ENCODE measurements around the gene HSD11B1. TPM values are rescaled to one million over a fixed set of nuclear protein-coding genes. Genes with fewer than 3 reads are reported as not detected.
A peak's percentile ranks its signal among the peaks of the same experiment; 100 is the strongest.
"Not testable (repeated sequence)": the region's sequence is repeated elsewhere in the genome, so short reads cannot be mapped to it uniquely, and the experiment has no call there.

The HSD11B1 gene
- total RNA-seq, 1 experiment from 2014 or later = not detected

GRCh38 chr1:209689477-209689876, 15.2 kb upstream of the HSD11B1 start:
- no peak for DNase-seq (ENCODE audit: extremely low read depth, low read depth)

DNA sequence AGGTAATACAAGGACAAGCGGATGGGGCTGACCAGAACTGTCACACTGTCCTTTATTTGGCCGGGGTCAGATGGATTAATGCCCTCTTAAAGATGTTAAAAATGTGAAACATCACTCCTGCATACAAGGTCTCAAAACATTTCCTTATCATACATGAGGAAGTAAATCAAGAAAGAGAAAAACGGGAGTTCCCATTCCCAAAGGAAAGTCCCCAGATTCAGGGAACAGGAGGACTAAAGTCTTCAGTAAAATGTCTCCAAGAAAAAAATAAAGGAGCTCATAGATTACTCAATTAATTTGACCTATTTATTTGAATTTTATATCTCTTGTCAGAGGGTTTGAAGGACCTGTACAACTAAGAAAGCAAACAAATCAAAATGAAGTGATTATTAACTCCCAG, 13.4 kb upstream of the HSD11B1 start:
- no peak for DNase-seq (ENCODE audit: extremely low read depth, low read depth)

- no peak for DNase-seq (ENCODE audit: extremely low read depth, low read depth)
Observed at GRCh38 chr1:209692296-209692695, 12.3 kb upstream of the HSD11B1 start.

DNA sequence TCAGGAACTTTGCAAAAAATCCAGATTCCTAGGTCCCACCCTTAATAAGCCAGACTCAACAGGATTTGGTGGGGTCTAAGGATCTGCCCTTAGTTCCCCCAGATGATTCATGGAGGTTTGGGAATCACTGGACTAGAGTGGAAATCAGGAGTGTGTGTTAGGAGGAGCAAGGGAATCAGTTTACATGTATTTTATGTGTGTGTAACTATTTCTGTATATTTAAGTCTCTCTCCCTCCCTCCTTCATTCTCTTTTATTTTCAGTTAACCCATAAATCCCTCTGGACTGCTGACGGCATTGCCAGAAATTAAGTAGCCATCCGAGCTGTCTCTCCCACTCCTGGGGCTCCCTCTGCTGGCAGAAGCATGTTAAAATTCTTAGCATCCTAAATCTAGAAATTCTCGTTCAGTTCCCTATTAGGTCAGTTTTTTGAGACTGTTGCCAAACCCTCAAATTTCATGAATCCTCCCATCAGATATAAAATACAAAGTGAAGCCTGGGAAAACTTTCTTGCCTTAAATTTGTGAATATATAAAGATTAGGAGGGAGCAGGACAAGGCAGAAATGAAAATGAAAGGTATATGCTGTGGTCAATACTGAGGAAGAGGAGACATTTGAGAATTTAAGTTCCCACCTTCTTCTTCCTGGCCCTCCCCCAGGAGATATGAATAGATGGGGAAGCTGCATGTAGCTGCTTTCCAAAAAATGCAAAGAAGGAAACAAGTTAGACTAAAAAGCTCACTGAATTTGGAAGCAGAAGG, 11.7 kb upstream of the HSD11B1 start:
- DNase-seq (ENCODE audit: extremely low read depth, low read depth) = peak; percentile 85

GRCh38 chr1:209696673-209697072, 8.0 kb upstream of the HSD11B1 start:
- DNase-seq (ENCODE audit: extremely low read depth, low read depth) = no peak

DNA sequence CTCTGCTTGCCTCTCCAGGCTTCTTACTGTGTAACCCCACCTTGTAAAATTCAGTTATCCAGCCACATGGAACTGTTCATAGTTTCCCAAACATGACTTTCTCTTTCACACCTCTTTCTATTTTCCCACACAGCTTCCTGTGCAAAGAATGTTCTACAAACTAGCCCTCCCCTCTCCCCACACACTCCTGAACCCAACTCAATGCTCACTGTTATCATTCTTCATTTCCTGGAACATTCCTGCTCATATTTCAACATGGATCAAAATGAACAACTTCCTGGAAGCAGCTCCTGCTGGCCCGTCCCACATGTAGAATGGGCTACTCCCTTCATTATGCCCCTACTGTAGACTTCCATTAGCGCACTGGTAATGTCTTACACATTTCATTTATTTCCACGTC, 7.5 kb upstream of the HSD11B1 start:
- no peak for DNase-seq (ENCODE audit: extremely low read depth, low read depth)

- DNase-seq (ENCODE audit: extremely low read depth, low read depth) = not testable (repeated sequence)
Observed at GRCh38 chr1:209700686-209701085, 4.0 kb upstream of the HSD11B1 start.

- no peak for DNase-seq (ENCODE audit: extremely low read depth, low read depth)
Observed at GRCh38 chr1:209702832-209703231, 1.8 kb upstream of the HSD11B1 start.

GRCh38 chr1:209703834-209704504, 677 bp upstream of the HSD11B1 start:
- no peak for DNase-seq (ENCODE audit: extremely low read depth, low read depth)

DNA sequence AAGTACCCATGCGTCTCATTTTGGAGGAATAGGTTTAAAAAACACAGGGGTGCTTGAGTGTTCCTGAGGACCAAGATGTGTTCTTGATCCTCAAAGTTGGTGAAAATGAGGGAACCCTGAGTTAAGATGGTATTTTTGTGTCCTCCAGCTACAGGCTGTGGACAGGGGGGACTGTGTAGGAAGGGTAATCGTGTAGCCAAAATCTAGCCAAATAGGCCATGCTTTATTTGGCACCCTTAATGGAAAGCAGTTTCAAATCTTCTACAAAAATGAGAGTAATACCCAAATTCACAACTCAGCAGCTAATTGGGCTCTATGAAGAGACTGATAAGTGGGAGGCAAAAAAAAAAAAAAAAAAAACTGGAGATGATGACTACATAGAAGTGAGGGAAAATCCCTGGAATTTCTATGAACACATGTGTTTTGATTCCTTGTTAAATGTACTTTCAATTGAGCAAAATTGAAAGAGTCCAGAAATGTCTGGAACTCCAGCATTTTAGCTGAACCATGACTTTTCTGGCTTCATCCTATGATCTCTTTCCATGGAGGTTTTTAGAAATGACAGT, 470 bp downstream of the HSD11B1 start:
- DNase-seq (ENCODE audit: extremely low read depth, low read depth) = no peak

GRCh38 chr1:209706622-209707021, 2.0 kb downstream of the HSD11B1 start:
- no peak for DNase-seq (ENCODE audit: extremely low read depth, low read depth)

GRCh38 chr1:209707308-209707707, 2.7 kb downstream of the HSD11B1 start:
- DNase-seq (ENCODE audit: extremely low read depth, low read depth) = no peak

DNA sequence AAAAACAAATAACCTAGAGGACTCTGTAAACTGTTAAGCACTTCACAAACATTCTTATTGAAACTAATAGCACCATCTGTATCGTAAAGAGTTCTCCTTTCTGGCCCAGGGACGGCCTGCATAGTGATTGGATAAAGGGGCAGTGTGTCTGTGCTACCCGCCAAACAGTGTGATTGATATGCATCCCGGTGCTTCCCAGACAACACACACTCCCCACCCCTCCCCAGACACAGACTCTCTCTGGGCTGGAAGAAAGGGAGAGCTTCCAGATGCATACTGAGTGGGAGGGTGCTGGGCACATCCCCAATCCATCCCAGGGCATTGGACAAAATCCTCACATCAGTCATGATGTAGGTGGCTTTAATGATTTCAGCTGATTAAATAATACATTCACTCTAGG, 3.7 kb downstream of the HSD11B1 start:
- DNase-seq (ENCODE audit: extremely low read depth, low read depth) = no peak

- no peak for DNase-seq (ENCODE audit: extremely low read depth, low read depth)
Observed at GRCh38 chr1:209710093-209710492, 5.4 kb downstream of the HSD11B1 start.

DNA sequence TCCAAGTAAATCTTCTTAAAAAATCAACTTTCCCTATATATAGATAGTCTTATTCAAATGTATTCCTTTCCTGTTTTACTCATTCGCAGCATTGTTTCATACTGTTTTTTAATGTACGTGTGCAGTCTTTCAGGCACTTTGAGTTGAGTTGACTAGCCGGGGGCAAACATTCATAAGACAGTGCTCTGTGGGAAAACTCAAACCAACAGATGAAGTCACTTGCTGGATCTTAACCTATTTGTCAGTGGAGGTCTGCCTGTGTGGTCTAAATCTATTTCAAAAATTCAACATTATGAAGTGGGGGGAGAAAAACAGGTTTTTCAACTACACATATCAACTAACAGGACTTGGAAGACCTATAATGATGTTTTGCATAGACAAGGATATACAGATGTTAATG, 6.2 kb downstream of the HSD11B1 start:
- no peak for DNase-seq (ENCODE audit: extremely low read depth, low read depth)

DNA sequence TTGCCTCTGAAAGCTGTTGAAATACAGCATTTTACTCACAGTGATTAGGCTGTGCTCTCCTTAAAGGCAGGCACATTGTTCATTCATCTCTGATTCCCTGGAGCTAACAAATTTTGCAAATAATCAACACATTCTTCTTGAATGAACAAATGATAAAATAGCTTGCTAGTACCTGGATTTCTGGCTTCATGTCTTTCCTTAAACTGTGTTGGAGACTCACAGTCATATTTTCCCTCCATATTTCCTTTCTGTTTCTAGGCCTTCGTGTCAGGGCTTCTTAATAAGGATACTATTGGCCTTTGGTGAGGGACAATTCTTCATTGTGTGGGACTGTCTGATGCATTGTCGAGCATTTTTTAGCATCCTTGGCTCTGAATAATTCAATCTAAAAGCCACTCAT, 9.7 kb downstream of the HSD11B1 start:
- no peak for DNase-seq (ENCODE audit: extremely low read depth, low read depth)

DNA sequence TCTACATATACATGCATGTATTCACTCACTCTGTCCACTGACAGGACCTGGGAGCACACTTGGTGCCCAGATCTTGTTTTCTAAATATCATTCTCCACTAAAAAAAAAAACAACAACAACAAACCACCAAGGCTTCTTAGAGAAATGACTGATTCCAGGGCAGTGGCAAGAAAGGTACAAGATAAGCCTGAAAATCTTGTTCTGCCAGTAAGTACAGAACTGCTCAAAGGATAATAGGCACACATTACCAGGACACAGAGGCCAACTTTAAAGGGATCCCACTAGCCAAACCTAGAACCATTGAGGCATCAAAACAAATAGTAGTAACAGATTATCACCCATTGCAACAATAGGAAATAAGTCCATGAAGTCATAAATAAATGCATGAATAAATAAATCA, 10.7 kb downstream of the HSD11B1 start:
- DNase-seq (ENCODE audit: extremely low read depth, low read depth) = no peak

DNA sequence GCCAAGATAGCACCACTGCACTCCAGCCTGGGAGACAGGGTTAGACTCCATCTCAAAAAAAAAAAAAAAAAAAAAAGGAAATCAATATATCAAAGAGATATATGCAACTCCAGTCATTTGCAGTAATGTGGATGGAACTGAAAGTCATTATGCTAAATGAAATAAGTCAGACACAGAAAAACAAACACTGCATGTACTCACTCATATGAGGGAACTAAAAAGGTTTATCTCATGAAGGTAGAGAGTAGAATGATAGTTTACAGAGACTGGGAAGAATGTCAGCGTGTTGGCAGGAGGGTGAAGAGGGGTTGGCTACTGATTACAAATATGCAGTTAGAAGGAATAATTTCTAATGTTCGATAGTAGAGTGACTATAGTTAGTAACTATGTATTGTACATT, 13.2 kb downstream of the HSD11B1 start:
- no peak for DNase-seq (ENCODE audit: extremely low read depth, low read depth)

DNA sequence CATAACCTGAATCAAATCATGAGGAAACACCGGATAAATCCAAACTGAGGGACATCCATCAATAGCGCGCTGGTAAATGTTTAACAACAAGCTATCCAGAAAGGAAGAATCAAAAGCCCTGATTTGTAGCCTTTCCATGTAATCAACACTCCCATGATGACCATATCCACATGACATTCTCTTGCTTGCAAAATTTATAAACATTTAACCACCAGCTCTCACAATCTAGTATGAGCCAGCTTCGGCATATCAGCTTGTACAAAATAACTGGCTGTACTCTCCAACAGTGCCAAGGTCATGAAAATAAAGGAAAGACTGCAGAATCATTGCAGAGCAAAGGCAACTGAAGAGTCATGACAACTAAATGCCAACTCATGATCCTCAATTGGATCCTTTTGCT, 15.7 kb downstream of the HSD11B1 start:
- DNase-seq (ENCODE audit: extremely low read depth, low read depth) = no peak

DNA sequence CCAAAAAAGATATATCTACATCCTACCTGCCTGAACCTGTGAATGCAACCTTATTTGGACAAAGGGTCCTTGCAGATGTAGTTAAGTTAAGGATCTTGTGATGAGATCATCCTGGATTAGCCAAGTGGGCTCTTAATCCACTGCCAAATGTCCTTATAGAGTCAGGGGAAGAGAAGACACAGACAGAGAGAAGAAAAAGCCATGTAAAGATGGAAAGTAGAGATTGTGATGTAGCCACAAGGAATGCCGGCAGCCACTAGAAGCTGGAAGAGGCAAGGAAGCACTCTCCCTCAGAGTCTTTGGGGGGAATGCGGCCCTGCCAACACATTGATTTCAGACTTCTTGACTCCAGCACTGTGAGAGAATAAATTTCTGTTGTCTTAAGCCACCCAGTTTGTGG, 16.2 kb downstream of the HSD11B1 start:
- DNase-seq (ENCODE audit: extremely low read depth, low read depth) = no peak

DNA sequence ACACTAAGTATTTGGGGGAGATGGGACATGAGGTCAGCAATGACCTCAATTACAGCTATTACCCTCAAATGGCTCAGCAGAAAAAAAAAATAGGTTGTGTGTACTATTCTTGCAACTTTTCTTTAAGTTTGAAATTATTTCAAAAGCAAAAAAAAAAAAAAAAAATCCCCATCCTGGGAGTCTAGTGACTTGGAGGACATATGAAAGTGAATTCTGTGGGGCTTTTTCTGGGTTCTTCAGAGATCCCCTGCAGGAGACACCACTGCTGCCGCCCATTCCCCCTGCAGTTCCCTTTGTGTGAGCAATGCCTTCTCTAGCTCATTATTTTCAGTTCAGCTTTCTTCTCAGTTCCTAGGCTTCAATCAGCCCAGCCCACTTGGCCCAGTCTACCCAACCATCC, 16.7 kb downstream of the HSD11B1 start:
- DNase-seq (ENCODE audit: extremely low read depth, low read depth) = no peak

DNA sequence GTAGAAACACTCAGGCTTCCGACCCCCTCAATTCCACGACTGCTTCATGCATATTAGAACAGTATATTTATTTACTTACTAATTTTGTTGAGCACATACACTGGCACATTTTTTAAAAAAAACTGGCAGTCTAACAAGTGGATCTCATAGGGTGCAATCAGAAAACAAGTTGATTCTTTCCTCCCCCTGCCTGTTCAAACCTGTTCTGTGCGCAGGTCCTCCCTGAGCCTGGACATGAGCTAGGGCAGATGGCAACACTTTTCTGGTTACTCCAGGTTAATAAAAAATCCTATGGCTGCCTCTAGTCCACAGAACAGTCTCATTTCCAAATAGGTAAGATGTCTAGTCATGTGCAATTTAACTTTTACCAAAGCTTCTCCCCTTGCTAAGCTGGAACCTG, 18.6 kb downstream of the HSD11B1 start:
- DNase-seq (ENCODE audit: extremely low read depth, low read depth) = no peak
